K562 (cell line): ENCODE results near the gene PTBP3. TPM values are rescaled to one million over a fixed set of nuclear protein-coding genes. Genes with fewer than 3 reads are reported as not detected.

ENCODE experiments used
- REST ChIP-seq, 2 experiments: fragments of 450-650 bp; formaldehyde crosslinking in 1 of 2; IDR thresholded peaks; 2 replicates each; pipeline versions ENCODE4 v1.4.0 to v1.6.1; 2014 to 2020; ENCODE audit warnings: mild to moderate bottlenecking in 2 of 2, borderline replicate concordance in 1 of 2, low read depth in 1 of 2
- polyA plus RNA-seq, 8 experiments: library from polyadenylated mRNA; depleted of rRNA in 4 of 8; stranded (reverse) in 5 of 8; unstranded in 3 of 8; fragments of >200 nt; fragmentation: Nextera tagmentation in 2 of 8; fragmentation: Illumina TruSeq in 1 of 8; extraction: Ambion mirVana in 2 of 8; extraction: Trizol in 1 of 8; gene quantifications; 2 replicates each; pipeline versions ENCODE4 v1.2.1 to v1.2.3, GENCODE V29; 2011 to 2014; ENCODE audit warnings: inconsistent platforms in 1 of 8, missing spikeins in 1 of 8
- total RNA-seq, 7 experiments: library from RNA; depleted of rRNA in 6 of 7; stranded (reverse); fragments of >200 nt in 6 of 7; fragmentation: Illumina TruSeq in 2 of 7; extraction: Trizol in 2 of 7; gene quantifications; 2 replicates each; pipeline versions ENCODE4 v1.2.1 to v1.2.3, GENCODE V29; 2011 to 2021; ENCODE audit warnings: low replicate concordance in 1 of 7

The PTBP3 gene
- total and polyA plus RNA-seq, 9 of the 15 experiments (the other 6 are each of a cell fraction or from before 2014, with no cell fraction given): 22.4 to 132 (median 68.0) TPM

GRCh38 chr9:112361601-112362000 is 28.2 kb upstream of the PTBP3 start (continued):
- TF ChIP-seq REST (IDR thresholded peaks at IDR 0.05; ENCODE audit: borderline replicate concordance) (peak; percentile 83), REST (CRISPR knock-in tag; IDR thresholded peaks at IDR 0.05; ENCODE audit: low read depth) (no peak)
